SK-N-SH (cell line): ENCODE results near the gene COX10.

Experiments used
- CTCF ChIP-seq: fragments of 200-600 bp; sonication (generic); IDR thresholded peaks from 2 replicates; pipeline ENCODE4 v1.6.1; 2017; ENCODE audit warnings: antibody characterized with exemption, mild to moderate bottlenecking, moderate library complexity
- EP300 ChIP-seq, 2 experiments: IDR thresholded peaks; 2 replicates each; pipeline versions ENCODE4 v1.4.0 to v1.6.1; 2012; ENCODE audit warnings: borderline replicate concordance in 1 of 2, low read depth in 1 of 2, low read length in 1 of 2
- MAX ChIP-seq: IDR thresholded peaks from 2 replicates; pipeline ENCODE4 v1.4.0; 2012; ENCODE audit warnings: low read depth
- RAD21 ChIP-seq: IDR thresholded peaks from 2 replicates; pipeline ENCODE4 v1.6.1; 2012; ENCODE audit warnings: mild to moderate bottlenecking, low read length
- RFX5 ChIP-seq: IDR thresholded peaks from 2 replicates; pipeline ENCODE4 v1.6.1; 2012; ENCODE audit warnings: mild to moderate bottlenecking, improper control_type of control experiment, low read length
- RXRA ChIP-seq: IDR thresholded peaks from 2 replicates; pipeline ENCODE4 v1.4.0; 2012; ENCODE audit warnings: low read depth, mild to moderate bottlenecking, borderline replicate concordance
- USF2 ChIP-seq: fragments of 150-350 bp; IDR thresholded peaks from 2 replicates; pipeline ENCODE4 v1.6.1; 2017; ENCODE audit warnings: antibody characterized with exemption, low read length, low read depth, borderline replicate concordance

- no peak for TF ChIP-seq RFX5
- no peak for TF ChIP-seq EP300 (IDR thresholded peaks at IDR 0.05; ENCODE audit: borderline replicate concordance in 1 of 2, low read depth in 1 of 2, low read length in 1 of 2)
- no peak for TF ChIP-seq CTCF
- no peak for TF ChIP-seq USF2
- TF ChIP-seq RAD21 = no peak
- TF ChIP-seq RXRA = no peak
- no peak for TF ChIP-seq MAX
These were observed 143.1 kb downstream of the COX10 start for GRCh38 chr17:14212401-14212800.
